ENCODE data around the gene TNFRSF25. TPM values are rescaled to one million over a fixed set of nuclear protein-coding genes. Genes with fewer than 3 reads are reported as not detected.

Gene TNFRSF25
- total RNA-seq, 1 experiment from 2014 or later, result 19.4 TPM

DNA sequence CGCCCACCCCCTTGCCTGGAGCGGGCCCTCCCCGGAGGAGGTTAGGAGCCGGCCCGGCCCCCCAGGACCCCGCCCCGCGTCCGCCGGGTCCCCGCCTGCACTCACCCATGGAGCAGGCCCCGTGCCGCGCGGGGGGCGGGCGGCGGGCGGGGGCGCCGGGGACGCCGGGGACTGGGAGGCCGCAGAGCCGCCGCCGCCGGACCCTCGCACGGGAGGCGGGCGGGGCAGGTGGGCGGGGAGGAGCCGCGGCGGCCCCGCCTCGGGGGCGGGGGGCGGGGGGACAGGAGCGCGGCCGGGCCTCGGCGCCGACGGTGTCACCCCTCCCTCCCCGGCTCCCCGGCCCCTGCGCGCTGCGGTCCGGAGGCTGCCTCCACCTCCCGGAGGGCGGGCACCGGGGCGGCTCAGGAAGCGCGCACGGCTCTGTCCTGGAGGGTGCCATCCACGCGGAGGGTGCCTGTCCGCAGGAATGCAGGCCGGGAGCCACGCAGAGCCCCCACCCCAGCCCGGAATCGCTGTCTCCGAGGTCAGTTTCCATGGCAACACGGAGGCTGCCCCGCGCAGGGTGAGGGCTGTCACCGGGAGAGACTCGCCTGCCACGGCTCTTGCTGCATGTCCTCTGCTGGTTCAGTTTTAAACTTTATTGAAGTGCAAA is 31.4 kb upstream of the TNFRSF25 start:
- Histone ChIP-seq H2BK20ac (ENCODE audit: low read depth, low read length, poor library complexity, severe bottlenecking) (no peak overlapping the region), H2BK120ac (ENCODE audit: low read depth, low read length, poor library complexity, severe bottlenecking) (no peak overlapping the region), H4K8ac (replicated peaks; ENCODE audit: insufficient read length, low read depth, low read length) (no peak overlapping the region), H3K23me2 (ENCODE audit: insufficient read length, low read depth, low read length, poor library complexity, severe bottlenecking) (peaks cover 9% of the 10 kb centered on the region), H2BK12ac (ENCODE audit: insufficient read length, low read depth, low read length) (no peak overlapping the region), H3T11ph (ENCODE audit: low read length) (no peak overlapping the region), H3K27me3 (ENCODE audit: insufficient read depth, low read length) (no peaks in the 10 kb centered on the region), H3K9ac (ENCODE audit: extremely low read depth, insufficient read length, low read length) (no peak overlapping the region), H3K23ac (ENCODE audit: insufficient read length, low read depth, low read length) (no peak overlapping the region), H2AK5ac (ENCODE audit: insufficient read length, low read length) (no peak overlapping the region), H4K20me1 (ENCODE audit: control insufficient read depth, insufficient read depth, insufficient read length) (no peaks in the 10 kb centered on the region), H3K4me2 (ENCODE audit: insufficient read depth, insufficient read length, low read length) (peak overlapping the region; percentile 57), H2AFZ (ENCODE audit: low read length) (no peak overlapping the region), H4K91ac (ENCODE audit: insufficient read length, low read depth, low read length) (no peak overlapping the region), H3K4me1 (ENCODE audit: insufficient read depth, low read length) (peaks cover 4% of the 10 kb centered on the region; the same call in 1 of the 2 replicates), H4K5ac (ENCODE audit: insufficient read length, low read depth, low read length) (no peak overlapping the region), H3K79me2 (ENCODE audit: insufficient read depth, low read length) (no peaks in the 10 kb centered on the region), H3K56ac (ENCODE audit: insufficient read length, low read depth, low read length) (no peak overlapping the region), H3K4ac (ENCODE audit: low read depth, low read length) (no peak overlapping the region), H2BK5ac (ENCODE audit: insufficient read length, low read length) (no peak overlapping the region), H3K79me1 (ENCODE audit: insufficient read depth, low read depth, low read length, poor library complexity, severe bottlenecking) (no peaks in the 10 kb centered on the region), H2BK15ac (ENCODE audit: low read depth, low read length) (no peak overlapping the region), H3K9me3 (ENCODE audit: control insufficient read depth, low read depth, low read length) (no peaks in the 10 kb centered on the region), H3K14ac (ENCODE audit: insufficient read depth, low read length) (no peak overlapping the region), H3K18ac (ENCODE audit: insufficient read length, low read depth, low read length) (no peak overlapping the region), H3K27ac (ENCODE audit: insufficient read length, low read depth, low read length) (no peak overlapping the region)
- Mint-ChIP-seq H3K27ac (no peak overlapping the region), H3K4me3 (peak overlapping the region; percentile 68 to 83), H3K4me1 (peaks cover 18 to 19% of the 10 kb centered on the region in 2 experiments), H3K9me3 (no peaks in the 10 kb centered on the region), H3K27me3 (ENCODE audit: low read depth) (peaks cover 38% of the 10 kb centered on the region), H3K36me3 (ENCODE audit: insufficient read depth in 1 of 3, low read depth in 3 of 3) (peaks cover 0 to 4% (median 0%) of the 10 kb centered on the region in 3 experiments; a peak in 2 of 7 replicates)
- WGBS (ENCODE audit: extremely low coverage, insufficient read length, low lambda C conversion rate), result no CpG with 5 or more reads among the region's 74 CpGs
- TF ChIP-seq, protein P1, sequence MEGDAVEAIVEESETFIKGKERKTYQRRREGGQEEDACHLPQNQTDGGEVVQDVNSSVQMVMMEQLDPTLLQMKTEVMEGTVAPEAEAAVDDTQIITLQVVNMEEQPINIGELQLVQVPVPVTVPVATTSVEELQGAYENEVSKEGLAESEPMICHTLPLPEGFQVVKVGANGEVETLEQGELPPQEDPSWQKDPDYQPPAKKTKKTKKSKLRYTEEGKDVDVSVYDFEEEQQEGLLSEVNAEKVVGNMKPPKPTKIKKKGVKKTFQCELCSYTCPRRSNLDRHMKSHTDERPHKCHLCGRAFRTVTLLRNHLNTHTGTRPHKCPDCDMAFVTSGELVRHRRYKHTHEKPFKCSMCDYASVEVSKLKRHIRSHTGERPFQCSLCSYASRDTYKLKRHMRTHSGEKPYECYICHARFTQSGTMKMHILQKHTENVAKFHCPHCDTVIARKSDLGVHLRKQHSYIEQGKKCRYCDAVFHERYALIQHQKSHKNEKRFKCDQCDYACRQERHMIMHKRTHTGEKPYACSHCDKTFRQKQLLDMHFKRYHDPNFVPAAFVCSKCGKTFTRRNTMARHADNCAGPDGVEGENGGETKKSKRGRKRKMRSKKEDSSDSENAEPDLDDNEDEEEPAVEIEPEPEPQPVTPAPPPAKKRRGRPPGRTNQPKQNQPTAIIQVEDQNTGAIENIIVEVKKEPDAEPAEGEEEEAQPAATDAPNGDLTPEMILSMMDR (conservative IDR thresholded peaks at IDR 0.05), result no peak
- DNase-seq, result peak; percentile 71

Data from H9 (cell line).